H9 (cell line): ENCODE data around the gene MED13L. TPM values are rescaled to one million over a fixed set of nuclear protein-coding genes. Genes with fewer than 3 reads are reported as not detected.
A peak's percentile ranks its signal among the peaks of the same experiment; 100 is the strongest.

ENCODE experiments used
- DNase-seq: peaks from one replicate; pipeline ENCODE4 v3.0.0-alpha.2; 2017
- H2AFZ ChIP-seq: one replicate; pipeline ENCODE4 v1.6.1; 2013; ENCODE audit warnings: mild to moderate bottlenecking, low read length, control low read depth, moderate library complexity
- H2AK5ac ChIP-seq: 2 replicates; pipeline ENCODE4 v1.6.1; 2013; ENCODE audit warnings: low read length, control low read depth, mixed read lengths; ENCODE audit not compliant: insufficient read length
- H2BK120ac ChIP-seq: one replicate; pipeline ENCODE4 v1.6.1; 2013; ENCODE audit warnings: low read depth, mild to moderate bottlenecking, low read length, control low read depth, inconsistent platforms; ENCODE audit not compliant: poor library complexity, severe bottlenecking
- H2BK12ac ChIP-seq: 2 replicates; pipeline ENCODE4 v1.6.1; 2013; ENCODE audit warnings: low read length, control low read depth, mixed read lengths, low read depth; ENCODE audit not compliant: insufficient read length
- H2BK15ac ChIP-seq: 2 replicates; pipeline ENCODE4 v1.6.1; 2013; ENCODE audit warnings: low read depth, low read length, control low read depth
- H2BK20ac ChIP-seq: one replicate; pipeline ENCODE4 v1.6.1; 2013; ENCODE audit warnings: low read depth, mild to moderate bottlenecking, low read length, control low read depth, inconsistent platforms; ENCODE audit not compliant: poor library complexity, severe bottlenecking
- H2BK5ac ChIP-seq: 2 replicates; pipeline ENCODE4 v1.6.1; 2013; ENCODE audit warnings: low read length, control low read depth, mixed read lengths; ENCODE audit not compliant: insufficient read length
- H3K14ac ChIP-seq: 2 replicates; pipeline ENCODE4 v1.6.1; 2013; ENCODE audit warnings: low read length, control low read depth; ENCODE audit not compliant: insufficient read depth
- H3K18ac ChIP-seq: 2 replicates; pipeline ENCODE4 v1.6.1; 2013; ENCODE audit warnings: low read depth, mild to moderate bottlenecking, mixed read lengths, low read length, control low read depth; ENCODE audit not compliant: insufficient read length
- H3K23ac ChIP-seq: 2 replicates; pipeline ENCODE4 v1.6.1; 2013; ENCODE audit warnings: low read length, control low read depth, mixed read lengths, low read depth; ENCODE audit not compliant: insufficient read length
- H3K23me2 ChIP-seq: 2 replicates; pipeline ENCODE4 v1.6.1; 2013; ENCODE audit warnings: low read depth, mild to moderate bottlenecking, mixed read lengths, low read length, control low read depth; ENCODE audit not compliant: insufficient read length, poor library complexity, severe bottlenecking
- H3K27ac ChIP-seq: 2 replicates; pipeline ENCODE4 v1.5.1; 2013; ENCODE audit warnings: low read length, control low read depth, mixed read lengths, low read depth; ENCODE audit not compliant: insufficient read length
- H3K27me3 ChIP-seq: 2 replicates; pipeline ENCODE4 v1.6.1; 2013; ENCODE audit warnings: low read length, control low read depth, inconsistent platforms; ENCODE audit not compliant: insufficient read depth
- H3K4ac ChIP-seq: 2 replicates; pipeline ENCODE4 v1.6.1; 2013; ENCODE audit warnings: low read depth, mild to moderate bottlenecking, control low read depth, inconsistent platforms, low read length, moderate library complexity
- H3K4me1 ChIP-seq: 2 replicates; pipeline ENCODE4 v1.6.1; 2013; ENCODE audit warnings: low read length, control low read depth, inconsistent platforms; ENCODE audit not compliant: insufficient read depth
- H3K4me2 ChIP-seq: 2 replicates; pipeline ENCODE4 v1.6.1; 2013; ENCODE audit warnings: low read length, control low read depth, mixed read lengths; ENCODE audit not compliant: insufficient read length, insufficient read depth
- H3K56ac ChIP-seq: 2 replicates; pipeline ENCODE4 v1.6.1; 2013; ENCODE audit warnings: low read depth, mild to moderate bottlenecking, mixed read lengths, low read length, control low read depth; ENCODE audit not compliant: insufficient read length
- H3K79me1 ChIP-seq: 2 replicates; pipeline ENCODE4 v1.6.1; 2013; ENCODE audit warnings: low read depth, mild to moderate bottlenecking, moderate library complexity, low read length, control low read depth, inconsistent platforms; ENCODE audit not compliant: insufficient read depth, poor library complexity, severe bottlenecking
- H3K79me2 ChIP-seq: 2 replicates; pipeline ENCODE4 v1.6.1; 2013; ENCODE audit warnings: low read length, control low read depth, inconsistent platforms; ENCODE audit not compliant: insufficient read depth
- H3K9ac ChIP-seq: 2 replicates; pipeline ENCODE4 v1.6.1; 2013; ENCODE audit warnings: low read length, control low read depth, mixed read lengths; ENCODE audit not compliant: insufficient read length; ENCODE audit errors: extremely low read depth
- H3K9me3 ChIP-seq: one replicate; pipeline ENCODE4 v1.6.1; 2013; ENCODE audit warnings: low read depth, low read length, inconsistent platforms; ENCODE audit not compliant: control insufficient read depth
- H3T11ph ChIP-seq: one replicate; pipeline ENCODE4 v1.6.1; 2013; ENCODE audit warnings: mild to moderate bottlenecking, low read length, control low read depth, inconsistent platforms
- H4K20me1 ChIP-seq: one replicate; pipeline ENCODE4 v1.6.1; 2013; ENCODE audit not compliant: control insufficient read depth, insufficient read length, insufficient read depth
- H4K5ac ChIP-seq: 2 replicates; pipeline ENCODE4 v1.6.1; 2013; ENCODE audit warnings: low read depth, mild to moderate bottlenecking, mixed read lengths, low read length, control low read depth; ENCODE audit not compliant: insufficient read length
- H4K8ac ChIP-seq: replicated peaks from 2 replicates; pipeline ENCODE4 v1.6.1; 2013; ENCODE audit warnings: low read length, control low read depth, mixed read lengths, low read depth; ENCODE audit not compliant: insufficient read length
- H4K91ac ChIP-seq: 2 replicates; pipeline ENCODE4 v1.6.1; 2013; ENCODE audit warnings: low read depth, mild to moderate bottlenecking, moderate library complexity, mixed read lengths, low read length, control low read depth; ENCODE audit not compliant: insufficient read length
- H3K27ac Mint-ChIP-seq, 3 experiments: 2 replicates in 2 of 3; 3 replicates in 1 of 3; pipeline ENCODE4 v1.8.0; 2020 to 2021; ENCODE audit warnings: mixed read lengths in 3 of 3, mild to moderate bottlenecking in 1 of 3, moderate library complexity in 1 of 3
- H3K27me3 Mint-ChIP-seq: 2 replicates; pipeline ENCODE4 v1.8.0; 2021; ENCODE audit warnings: low read depth, mild to moderate bottlenecking, moderate library complexity, mixed read lengths
- H3K36me3 Mint-ChIP-seq, 3 experiments: 2 replicates in 2 of 3; 3 replicates in 1 of 3; pipeline ENCODE4 v1.8.0; 2020 to 2021; ENCODE audit warnings: low read depth in 3 of 3, mixed read lengths in 3 of 3; ENCODE audit not compliant: insufficient read depth in 1 of 3
- H3K4me1 Mint-ChIP-seq, 2 experiments: 2 replicates each; pipeline ENCODE4 v1.8.0; 2020; ENCODE audit warnings: mixed read lengths in 2 of 2
- H3K4me3 Mint-ChIP-seq, 2 experiments: 2 replicates in 1 of 2; 3 replicates in 1 of 2; pipeline ENCODE4 v1.8.0; 2020 to 2021; ENCODE audit warnings: mild to moderate bottlenecking in 2 of 2, mixed read lengths in 2 of 2, moderate library complexity in 1 of 2
- H3K9me3 Mint-ChIP-seq, 2 experiments: 2 replicates in 1 of 2; 3 replicates in 1 of 2; pipeline ENCODE4 v1.8.0; 2020; ENCODE audit warnings: mild to moderate bottlenecking in 2 of 2, mixed read lengths in 2 of 2, moderate library complexity in 1 of 2
- CTCF ChIP-seq: fragments of 200-600 bp; sonication (generic); conservative IDR thresholded peaks from 3 replicates; pipeline ENCODE4 v1.8.0; 2021; ENCODE audit warnings: antibody characterized with exemption, mild to moderate bottlenecking
- WGBS: extraction: QIAGEN DNeasy Blood & Tissue Kit; methylation state at CpG from one replicate; pipeline ENCODE4 v1.1.7; 2013; ENCODE audit warnings: missing lambda C conversion rate, low lambda C conversion rate, mixed read lengths; ENCODE audit not compliant: insufficient read length; ENCODE audit errors: extremely low coverage; 5-methylcytosine and 5-hydroxymethylcytosine counted together
- total RNA-seq: library from RNA; stranded (reverse); gene quantifications from 2 replicates; pipeline ENCODE4 v1.2.1, GENCODE V29; 2021

The MED13L gene
- total RNA-seq, 1 experiment from 2014 or later: 52.4 TPM

DNA sequence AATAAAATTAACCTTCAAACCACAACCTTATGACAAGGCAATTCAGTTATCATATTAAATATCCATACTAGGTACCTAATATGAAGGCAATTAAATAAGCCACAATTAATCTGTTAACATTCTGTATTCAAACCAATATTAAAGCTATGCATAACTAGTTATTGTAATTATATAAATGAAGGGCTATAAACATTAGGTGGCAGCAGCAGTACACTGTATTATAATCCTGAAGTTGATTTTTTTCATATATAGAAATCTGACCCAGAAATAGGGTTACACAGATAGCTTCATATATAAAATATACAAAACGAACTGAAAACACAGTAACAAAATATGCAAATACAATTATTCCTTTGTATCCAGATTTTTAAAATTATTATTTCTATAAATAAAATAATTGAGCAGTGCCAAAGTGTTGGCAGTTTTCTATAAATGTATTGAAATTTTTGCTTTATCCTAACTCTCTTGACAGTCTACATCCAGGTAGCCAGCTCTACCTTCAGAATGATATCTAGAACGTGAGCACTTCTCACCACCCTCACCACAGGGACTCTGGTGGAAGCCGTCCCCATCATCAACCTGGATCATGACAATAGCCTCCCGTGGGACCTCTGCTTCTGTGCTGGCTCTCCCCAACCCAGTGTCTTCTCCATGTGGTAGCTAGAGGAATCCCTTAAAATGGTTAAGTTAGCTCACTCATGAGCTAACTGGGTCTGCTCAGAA lies 136.2 kb downstream of the MED13L start:
- peaks cover 12% of the 10 kb centered on the region; the same call in 1 of the 2 replicates for H3K4me1 ChIP-seq

More for the DNA sequence above, 136.2 kb downstream of the MED13L start:
- no peak for TF ChIP-seq CTCF
- Histone ChIP-seq H4K8ac (no peak overlapping the region), H4K91ac (no peak overlapping the region), H2BK20ac (no peak overlapping the region), H3K14ac (no peak overlapping the region), H2AFZ (no peak overlapping the region), H3K56ac (no peak overlapping the region), H3K23me2 (no peaks in the 10 kb centered on the region), H2AK5ac (no peak overlapping the region), H3K18ac (no peak overlapping the region), H3K79me2 (peaks cover 12% of the 10 kb centered on the region; the same call in 1 of the 2 replicates), H4K5ac (no peak overlapping the region), H2BK120ac (no peak overlapping the region), H2BK12ac (no peak overlapping the region), H3T11ph (no peak overlapping the region), H3K9me3 (no peaks in the 10 kb centered on the region), H4K20me1 (no peaks in the 10 kb centered on the region), H3K23ac (no peak overlapping the region), H3K79me1 (no peaks in the 10 kb centered on the region), H3K27me3 (no peaks in the 10 kb centered on the region), H2BK5ac (no peak overlapping the region), H2BK15ac (no peak overlapping the region), H3K9ac (no peak overlapping the region), H3K4me2 (no peak overlapping the region), H3K27ac (no peak overlapping the region), H3K4ac (no peak overlapping the region)
- no CpG with 5 or more reads among the region's 4 CpGs for whole genome bisulfite sequencing
- Mint-ChIP-seq H3K36me3 (0 out of 7 replicates have a peak, but pooled peaks cover 0 to 2% (median 0%) of the 10 kb centered on the region in 3 experiments), H3K4me1 (peaks cover 45 to 57% of the 10 kb centered on the region in 2 experiments), H3K4me3 (no peak overlapping the region), H3K27ac (peak overlapping the region in 1 of 3 experiments; percentile 13; a peak in 2 of 7 replicates), H3K27me3 (no peaks in the 10 kb centered on the region), H3K9me3 (no peaks in the 10 kb centered on the region)
- no peak for DNase-seq
